Measurements from ENCODE around the gene SMIM17.
A peak's percentile ranks its signal among the peaks of the same experiment; 100 is the strongest.

Gene SMIM17
- total RNA-seq, result 0 to 0.15 (median 0.06) reads per million in 4 donors

DNA sequence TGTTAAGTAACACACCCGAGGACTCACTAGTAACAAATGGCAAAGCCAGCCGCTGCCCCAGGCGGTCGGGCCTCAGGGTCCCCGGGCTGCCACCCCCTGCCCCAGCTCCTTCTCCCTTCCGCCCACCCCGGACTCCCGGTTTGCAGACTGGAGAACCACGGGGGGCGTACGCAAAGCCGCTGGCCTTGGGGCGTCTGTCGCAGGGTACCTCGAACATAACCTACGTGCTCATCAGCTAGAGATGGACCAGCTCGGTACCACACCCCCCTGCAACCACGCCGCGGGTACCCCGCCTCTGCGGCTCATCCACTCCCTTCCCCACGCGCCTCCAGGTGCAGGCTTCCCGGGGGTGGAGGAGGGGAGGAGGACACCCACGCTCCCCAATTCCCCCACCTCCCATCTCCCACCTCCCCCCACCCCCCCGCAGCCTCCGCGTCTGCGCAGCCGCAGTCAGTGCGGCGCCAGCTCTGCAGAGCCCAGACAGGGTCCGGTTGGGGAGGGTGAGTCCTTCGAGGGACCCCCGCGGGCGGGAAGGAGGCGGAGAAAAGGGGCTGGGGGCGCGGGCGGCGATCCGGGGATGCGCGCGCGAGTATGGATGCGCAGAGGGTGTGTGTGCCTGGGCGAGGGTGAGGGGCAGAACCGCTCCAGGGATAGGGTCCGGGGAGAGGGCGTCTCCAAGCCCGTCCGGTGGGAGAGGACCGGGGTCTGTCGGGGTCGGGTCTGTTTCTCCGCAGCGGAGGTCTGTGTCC, at the start of gene SMIM17:
SMIM17 (plus strand) TSS at position 449 of the 749 bp plus-strand sequence. CDS start 2,509 bp downstream, outside the sequence.
- no peak for DNase-seq

- no peak for DNase-seq
These were observed 48.5 kb upstream of the SMIM17 start for GRCh38 chr19:56594446-56594782.

DNA sequence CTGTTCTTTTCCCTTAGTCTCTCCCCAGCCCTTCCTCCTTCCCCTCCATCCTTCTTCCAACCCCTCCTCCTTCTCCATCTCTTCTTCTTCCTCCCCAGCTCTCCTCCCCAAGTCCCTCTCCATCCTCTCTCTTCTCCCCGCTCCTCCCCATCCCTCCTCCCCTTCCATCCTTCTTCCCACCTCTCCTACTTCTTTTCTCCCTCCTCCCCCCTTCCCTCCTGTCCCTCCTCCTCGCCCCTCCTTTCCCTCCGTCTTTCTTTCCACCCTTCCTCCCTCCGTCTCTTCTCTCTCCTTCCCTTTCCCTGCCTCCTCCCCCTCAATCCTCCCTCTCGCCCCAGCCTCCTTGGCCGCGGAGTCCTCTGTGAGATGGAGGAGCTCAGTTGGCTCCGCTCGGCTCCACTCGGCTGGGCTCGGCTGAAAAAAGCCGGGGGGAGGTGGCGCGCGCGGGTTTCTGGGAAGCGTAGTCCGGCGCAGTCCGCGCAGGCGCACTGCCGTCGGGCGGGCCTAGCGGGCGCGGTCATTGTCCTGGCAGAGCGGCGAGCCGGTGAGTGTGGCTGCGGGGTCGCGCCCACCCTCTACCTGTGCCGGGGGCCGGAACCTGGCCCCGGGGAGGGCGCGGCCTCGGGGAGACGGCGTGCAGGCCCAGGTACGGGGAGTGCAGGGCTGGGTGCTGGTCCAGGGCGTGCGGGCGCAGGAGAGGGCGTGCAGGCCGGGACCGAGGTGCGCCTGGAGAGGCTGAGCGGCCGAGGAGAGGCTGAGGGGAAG, 48.0 kb upstream of the SMIM17 start, which contains the start of gene ZNF71:
ZNF71 (plus strand) TSS at position 520 of the 765 bp plus-strand sequence. CDS start 6,257 bp downstream, outside the sequence.
- peak; percentile 69 to 83 (median 79) for DNase-seq

DNA sequence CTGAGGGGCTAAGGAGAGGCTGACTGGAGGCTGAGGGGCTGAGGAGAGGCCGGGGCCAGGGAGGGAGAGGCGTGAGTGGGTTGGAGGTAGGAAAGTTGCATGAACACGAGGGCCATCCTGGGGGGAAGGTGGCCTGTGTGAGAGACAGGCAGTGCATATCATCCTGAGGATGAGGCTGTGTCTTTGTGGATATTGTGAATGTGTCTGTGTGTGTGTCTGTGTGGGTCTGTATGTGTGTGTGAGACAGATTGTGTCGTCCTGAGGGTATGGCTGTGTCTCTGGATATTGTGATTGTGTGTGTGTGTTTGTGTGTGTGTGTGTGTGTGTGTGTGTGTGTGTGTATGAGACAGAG, 47.4 kb upstream of the SMIM17 start:
- no peak for DNase-seq

GRCh38 chr19:56596676-56597075, 46.3 kb upstream of the SMIM17 start:
- DNase-seq, result no peak

DNA sequence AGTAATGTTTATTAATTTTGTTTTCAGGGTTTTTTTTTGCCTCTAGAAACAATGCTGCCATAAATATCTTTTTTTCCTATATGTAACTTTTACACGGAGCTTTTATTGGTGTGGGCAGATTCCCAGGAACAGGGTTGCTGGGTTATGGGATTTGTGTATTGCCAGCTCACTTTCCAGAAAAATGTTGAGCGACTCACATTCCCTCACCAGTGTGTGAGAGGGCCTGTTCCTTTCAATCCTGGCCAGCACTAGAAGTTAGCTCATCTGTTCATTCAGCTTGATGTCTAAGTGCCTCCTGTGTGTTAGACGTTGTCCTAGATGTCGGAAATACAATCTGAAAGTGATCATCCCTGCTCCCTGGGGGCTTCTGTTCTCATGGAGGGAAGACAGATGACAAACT, 45.3 kb upstream of the SMIM17 start:
- no peak for DNase-seq

DNA sequence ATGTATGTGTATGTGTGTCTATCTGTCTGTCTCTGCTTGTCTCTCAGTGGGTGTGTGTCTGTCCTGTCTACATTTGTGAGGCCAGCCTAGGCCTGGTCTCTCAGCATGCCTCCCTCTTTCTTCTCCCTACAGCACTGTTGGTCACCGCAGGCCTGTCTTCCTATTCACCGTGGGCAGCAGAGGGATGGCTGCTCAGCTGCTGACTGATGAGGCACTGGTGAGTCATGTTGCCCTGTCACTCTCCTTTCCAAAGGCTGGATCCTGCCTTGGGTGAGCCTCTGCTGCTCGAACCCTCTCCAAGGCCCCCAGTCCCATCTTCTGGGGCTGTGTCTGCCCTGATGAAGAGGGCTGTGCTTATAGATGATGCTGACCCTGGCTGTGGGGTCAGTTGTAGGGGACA, 41.6 kb upstream of the SMIM17 start:
- no peak for DNase-seq

- no peak for DNase-seq
These were observed 39.1 kb upstream of the SMIM17 start for GRCh38 chr19:56603829-56604228.

DNA sequence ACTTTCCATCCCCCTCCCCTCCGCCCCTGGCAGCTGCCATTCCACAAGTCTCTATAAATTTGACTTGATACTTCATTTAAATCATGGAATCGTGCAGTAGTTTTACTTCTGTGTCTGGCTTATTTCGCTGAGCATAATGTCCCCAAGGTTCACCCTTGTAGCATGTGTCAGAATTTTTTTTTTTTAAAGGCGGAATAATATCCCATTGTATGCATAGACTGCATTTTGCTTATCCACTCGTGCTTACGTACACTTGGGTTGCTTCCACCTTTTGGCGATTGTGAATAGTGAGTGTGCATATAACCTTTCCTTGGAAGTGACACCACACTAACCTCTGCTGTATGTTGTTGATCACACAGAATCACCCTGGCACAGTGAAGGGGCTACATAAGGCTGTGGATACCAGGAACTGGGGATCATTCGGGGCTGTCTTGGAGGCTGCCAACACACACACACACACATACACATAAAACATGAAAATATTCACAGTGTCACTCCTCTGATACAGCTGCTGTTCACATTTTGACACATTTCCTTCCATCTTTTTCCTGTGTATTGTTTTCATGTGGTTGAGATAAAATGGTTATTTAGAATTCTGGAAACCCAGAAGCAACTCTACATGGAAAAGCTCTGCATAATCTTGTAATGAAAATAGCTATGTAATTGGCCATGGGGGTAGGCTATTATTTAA, 34.5 kb upstream of the SMIM17 start:
- no peak for DNase-seq

GRCh38 chr19:56611288-56611687, 31.7 kb upstream of the SMIM17 start:
- no peak for DNase-seq

GRCh38 chr19:56612737-56613136, 30.2 kb upstream of the SMIM17 start:
- DNase-seq, result no peak

DNA sequence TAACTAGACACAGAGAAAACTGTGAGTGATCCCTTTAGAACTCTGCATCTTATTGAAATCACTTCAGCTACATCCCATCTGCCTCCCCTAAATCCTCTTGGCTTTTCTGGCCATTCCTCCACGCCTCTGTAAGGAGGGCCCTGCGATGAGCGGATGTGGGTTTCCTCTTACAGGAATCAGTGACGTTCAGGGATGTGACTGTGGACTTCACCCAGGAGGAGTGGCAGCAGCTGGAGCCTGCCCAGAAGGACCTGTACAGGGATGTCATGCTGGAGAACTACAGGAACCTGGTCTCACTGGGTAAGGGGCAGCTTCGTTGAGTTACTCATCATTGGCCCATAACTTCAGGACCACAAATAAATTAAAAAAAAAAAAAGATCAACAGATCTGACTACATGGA, 29.3 kb upstream of the SMIM17 start:
- DNase-seq, result no peak

DNA sequence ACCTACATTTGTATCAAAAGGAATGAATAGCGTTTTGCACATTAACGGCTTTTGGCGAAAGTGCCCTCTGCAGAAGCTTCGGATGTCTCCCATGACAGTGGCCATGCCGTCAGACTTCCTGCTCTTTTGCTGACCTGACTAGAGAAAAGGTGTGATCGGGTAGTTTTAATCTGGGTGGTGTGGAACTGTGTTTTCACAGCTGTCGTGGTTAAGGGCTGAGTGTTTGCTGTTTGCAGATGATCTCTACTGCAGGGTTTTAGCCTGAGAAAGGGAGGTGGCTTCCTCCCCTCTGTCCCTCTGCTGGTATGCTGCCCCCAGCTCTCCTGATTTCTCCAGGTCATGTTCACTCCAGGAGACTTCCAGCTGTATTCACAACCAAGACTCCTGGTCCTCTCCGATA, 25.4 kb upstream of the SMIM17 start:
- no peak for DNase-seq

- DNase-seq, result no peak
These were observed 23.8 kb upstream of the SMIM17 start for GRCh38 chr19:56619121-56619520.

DNA sequence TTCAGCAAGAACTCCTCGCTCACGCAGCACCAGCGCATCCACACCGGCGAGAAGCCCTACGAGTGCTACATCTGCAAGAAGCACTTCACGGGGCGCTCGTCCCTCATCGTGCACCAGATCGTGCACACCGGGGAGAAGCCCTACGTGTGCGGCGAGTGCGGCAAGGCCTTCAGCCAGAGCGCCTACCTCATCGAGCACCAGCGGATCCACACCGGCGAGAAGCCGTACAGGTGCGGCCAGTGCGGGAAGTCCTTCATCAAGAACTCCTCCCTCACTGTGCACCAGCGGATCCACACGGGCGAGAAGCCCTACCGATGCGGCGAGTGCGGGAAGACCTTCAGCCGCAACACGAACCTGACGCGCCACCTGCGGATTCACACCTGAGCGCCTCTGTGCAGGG, 20.6 kb upstream of the SMIM17 start:
- DNase-seq, result no peak

DNA sequence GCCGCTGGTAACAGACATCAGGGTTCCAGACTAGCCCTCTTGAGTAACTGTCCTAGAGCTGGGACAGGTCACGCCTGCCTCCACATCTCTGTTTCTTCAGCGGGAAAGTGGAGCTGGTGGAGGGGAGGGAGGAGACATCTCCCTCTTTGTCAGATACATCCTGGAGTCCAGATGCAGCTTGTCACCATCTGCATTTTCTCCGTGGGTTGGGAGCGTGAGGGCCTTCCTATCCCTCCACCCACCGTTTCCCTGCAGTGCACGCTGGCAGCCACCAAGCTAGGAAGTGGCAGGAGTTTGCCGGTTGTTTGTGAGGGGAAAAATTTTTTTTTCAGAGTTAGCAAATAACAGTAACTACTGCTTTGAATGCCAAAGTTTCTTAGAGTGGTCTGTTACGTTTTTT, 20.0 kb upstream of the SMIM17 start:
- DNase-seq, result no peak

GRCh38 chr19:56625708-56626107, 17.3 kb upstream of the SMIM17 start:
- no peak for DNase-seq

- no peak for DNase-seq
These were observed 9.9 kb upstream of the SMIM17 start for GRCh38 chr19:56633021-56633420.

- DNase-seq, result peak in 1 of 5 donors; percentile 26
These were observed 4.9 kb upstream of the SMIM17 start for GRCh38 chr19:56637976-56638555.

DNA sequence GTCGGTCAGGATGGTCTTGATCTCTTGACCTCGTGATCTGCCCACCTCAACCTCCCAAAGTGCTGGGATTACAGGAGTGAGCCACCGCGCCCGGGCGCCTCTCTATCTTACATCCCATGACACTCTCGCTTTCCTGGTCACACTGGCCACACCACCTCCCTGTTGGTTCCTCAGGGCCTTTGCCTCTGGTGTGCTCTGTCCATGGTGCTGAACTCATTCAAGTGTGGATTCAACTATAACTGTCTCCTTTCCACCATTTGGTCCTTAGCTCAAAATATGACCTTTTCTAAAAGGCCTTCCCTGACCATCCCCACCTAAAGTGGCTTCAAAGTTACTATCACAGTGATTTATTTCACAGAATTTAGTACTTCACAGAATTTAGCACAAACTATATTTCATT, 3.7 kb upstream of the SMIM17 start:
- DNase-seq, result no peak

DNA sequence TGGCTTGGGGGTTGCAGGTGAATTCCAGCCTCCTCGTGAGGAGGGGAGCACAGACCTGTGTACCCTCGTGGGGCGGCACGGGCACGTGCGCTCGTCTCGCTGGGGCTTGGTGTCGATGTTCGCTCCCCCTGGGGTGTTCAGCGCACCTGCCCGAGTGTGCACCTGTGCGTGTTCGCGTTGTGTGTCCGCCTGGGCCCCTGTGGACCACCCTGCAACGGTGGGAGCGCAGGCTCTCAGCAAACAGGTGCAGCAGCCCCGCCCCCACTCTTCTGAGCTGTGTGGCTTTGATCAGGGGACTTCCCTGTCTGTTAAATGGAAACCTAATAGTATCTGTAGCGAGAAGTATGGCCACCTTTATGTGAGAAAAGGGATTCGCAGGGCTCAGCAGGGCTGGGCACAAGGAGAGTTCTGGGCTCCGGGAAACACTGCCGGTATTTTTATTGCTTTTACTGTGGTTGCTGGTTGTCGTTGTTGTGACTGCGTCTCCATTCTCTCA, 549 bp downstream of the SMIM17 start:
- DNase-seq, result no peak

GRCh38 chr19:56654151-56654550, 11.2 kb downstream of the SMIM17 start:
- no peak for DNase-seq
